CD14-positive monocyte (primary cell): ENCODE results near the gene FAM171A1. TPM values are rescaled to one million over a fixed set of nuclear protein-coding genes. Genes with fewer than 3 reads are reported as not detected.

Experiments used
- DNase-seq, 3 donors: peaks; one replicate each; pipeline ENCODE4 v3.0.0-alpha.2; 2011 to 2022
- H2AFZ ChIP-seq: 2 replicates; pipeline ENCODE4 v1.6.0; 2012; ENCODE audit warnings: mild to moderate bottlenecking, low read depth, low read length, inconsistent platforms; ENCODE audit not compliant: insufficient read depth, poor library complexity, severe bottlenecking
- H3K27ac ChIP-seq, 2 donors: 1 replicate in 1 of 2; 2 replicates in 1 of 2; pipeline ENCODE4 v1.5.1; 2012 to 2013; ENCODE audit warnings: low read length in 2 of 2, control low read depth in 1 of 2, inconsistent platforms in 1 of 2, low read depth in 1 of 2, mild to moderate bottlenecking in 1 of 2
- H3K27me3 ChIP-seq, 2 donors: one replicate each; pipeline versions ENCODE4 v1.6.0 to v1.6.1; 2011 to 2013; ENCODE audit warnings: low read length in 2 of 2; ENCODE audit not compliant: control insufficient read depth in 2 of 2, insufficient read depth in 2 of 2
- H3K36me3 ChIP-seq, 2 donors: replicated peaks in 1 of 2; 1 replicate in 1 of 2; 2 replicates in 1 of 2; pipeline versions ENCODE4 v1.5.1 to v1.6.1; 2012 to 2013; ENCODE audit warnings: low read length in 2 of 2, control low read depth in 1 of 2, inconsistent platforms in 1 of 2, mild to moderate bottlenecking in 1 of 2; ENCODE audit not compliant: insufficient read depth in 2 of 2, control insufficient read depth in 1 of 2
- H3K4me1 ChIP-seq, 2 donors: 1 replicate in 1 of 2; 2 replicates in 1 of 2; pipeline versions ENCODE4 v1.5.1 to v1.6.1; 2012 to 2013; ENCODE audit warnings: low read length in 2 of 2, control low read depth in 1 of 2, inconsistent platforms in 1 of 2, mild to moderate bottlenecking in 1 of 2, moderate library complexity in 1 of 2; ENCODE audit not compliant: insufficient read depth in 2 of 2, control insufficient read depth in 1 of 2
- H3K4me2 ChIP-seq: replicated peaks from 2 replicates; pipeline ENCODE3; 2012; ENCODE audit warnings: low read length, moderate library complexity, mild to moderate bottlenecking; ENCODE audit not compliant: poor library complexity, severe bottlenecking; ENCODE audit errors: extremely low read depth
- H3K4me3 ChIP-seq, 3 experiments: fragments of 200-600 bp in 1 of 3; sonication (generic) in 1 of 3; replicated peaks in 1 of 3; 1 replicate in 2 of 3; 2 replicates in 1 of 3; pipeline ENCODE4 v1.5.1; 2011 to 2013; ENCODE audit warnings: low read length in 3 of 3, mild to moderate bottlenecking in 3 of 3, control low read depth in 2 of 3, low read depth in 2 of 3, inconsistent platforms in 1 of 3, moderate library complexity in 1 of 3
- H3K79me2 ChIP-seq: 2 replicates; pipeline ENCODE4 v1.6.0; 2012; ENCODE audit warnings: mild to moderate bottlenecking, control low read depth, inconsistent platforms, low read length, moderate library complexity; ENCODE audit not compliant: insufficient read depth
- H3K9ac ChIP-seq: 2 replicates; pipeline ENCODE4 v1.6.0; 2017; ENCODE audit warnings: low read length, mild to moderate bottlenecking; ENCODE audit not compliant: insufficient read depth, poor library complexity, severe bottlenecking
- H3K9me3 ChIP-seq, 2 donors: replicated peaks in 1 of 2; 1 replicate in 1 of 2; 2 replicates in 1 of 2; pipeline versions ENCODE4 v1.5.1 to v1.6.1; 2012 to 2013; ENCODE audit warnings: low read length in 2 of 2, control low read depth in 1 of 2; ENCODE audit not compliant: control insufficient read depth in 1 of 2, insufficient read depth in 1 of 2
- H4K20me1 ChIP-seq: 2 replicates; pipeline ENCODE4 v1.6.0; 2012; ENCODE audit warnings: mild to moderate bottlenecking, low read length, control low read depth, moderate library complexity; ENCODE audit not compliant: insufficient read depth
- H3K27ac Mint-ChIP-seq, 7 donors: one replicate each; pipeline ENCODE4 v1.8.0; 2020; ENCODE audit warnings: mild to moderate bottlenecking in 7 of 7, mixed read lengths in 7 of 7, moderate library complexity in 6 of 7, inconsistent platforms in 2 of 7
- H3K27me3 Mint-ChIP-seq, 3 donors: one replicate each; pipeline ENCODE4 v1.8.0; 2021 to 2022; ENCODE audit warnings: low read depth in 3 of 3, mild to moderate bottlenecking in 3 of 3, mixed read lengths in 3 of 3, moderate library complexity in 3 of 3, inconsistent platforms in 1 of 3
- H3K36me3 Mint-ChIP-seq, 2 donors: one replicate each; pipeline ENCODE4 v1.8.0; 2020; ENCODE audit warnings: mixed read lengths in 2 of 2, inconsistent platforms in 1 of 2, mild to moderate bottlenecking in 1 of 2
- H3K4me1 Mint-ChIP-seq: one replicate; pipeline ENCODE4 v1.8.0; 2020; ENCODE audit warnings: mild to moderate bottlenecking, mixed read lengths
- H3K4me3 Mint-ChIP-seq, 2 donors: one replicate each; pipeline ENCODE4 v1.8.0; 2020; ENCODE audit warnings: mild to moderate bottlenecking in 2 of 2, mixed read lengths in 2 of 2, moderate library complexity in 1 of 2
- H3K9me3 Mint-ChIP-seq, 7 donors: one replicate each; pipeline ENCODE4 v1.8.0; 2020 to 2022; ENCODE audit warnings: mixed read lengths in 7 of 7, mild to moderate bottlenecking in 6 of 7, moderate library complexity in 6 of 7, inconsistent platforms in 2 of 7
- WGBS: methylation state at CpG from one replicate; pipeline ENCODE4 v1.1.5; 2013; ENCODE audit warnings: missing lambda C conversion rate; ENCODE audit not compliant: insufficient coverage; 5-methylcytosine and 5-hydroxymethylcytosine counted together
- intact Hi-C, 2 donors: fragments of 100-400 bp; cut with micrococcal nuclease; formaldehyde crosslinking; loops; one replicate each; pipeline versions ENCODE4 v1.15.0 to v1.15.1; 2023
- polyA plus RNA-seq, 3 donors: library from polyadenylated mRNA; depleted of rRNA in 1 of 3; unstranded in 2 of 3; stranded (reverse) in 1 of 3; fragments of 300-500 nt in 2 of 3; fragments of >200 nt in 1 of 3; fragmentation: Illumina TruSeq in 2 of 3; gene quantifications; 1 replicate in 2 of 3; 2 replicates in 1 of 3; pipeline ENCODE4 v1.2.3, GENCODE V29; 2012 to 2021
- TF ChIP-seq, protein P1 (sequence below): fragments of 200-600 bp; IDR thresholded peaks from one replicate; pipeline ENCODE4 v1.8.0; 2022; ENCODE audit warnings: antibody characterized with exemption, mild to moderate bottlenecking

FAM171A1 gene
- polyA plus RNA-seq, 3 donors = not detected

GRCh38 chr10:15201589-15202300, 169.3 kb downstream of the FAM171A1 start:
- no peak overlapping the region for H3K9ac ChIP-seq
- no peak overlapping the region for H3K27ac ChIP-seq
- H3K4me3 ChIP-seq = no peak overlapping the region
- peaks cover 2 to 39% of the 10 kb centered on the region in 2 donors for H3K27me3 ChIP-seq
- no peak overlapping the region for H2AFZ ChIP-seq
- no peaks in the 10 kb centered on the region for H4K20me1 ChIP-seq
- no peaks in the 10 kb centered on the region for H3K79me2 ChIP-seq
- Mint-ChIP-seq H3K36me3 (no peaks in the 10 kb centered on the region), H3K27ac (no peak overlapping the region), H3K4me3 (no peak overlapping the region), H3K9me3 (peaks cover 0 to 10% (median 6%) of the 10 kb centered on the region in 7 donors), H3K27me3 (peaks cover 25 to 64% (median 35%) of the 10 kb centered on the region in 3 donors), H3K4me1 (no peaks in the 10 kb centered on the region)
- no peaks in the 10 kb centered on the region for H3K9me3 ChIP-seq
- intact Hi-C loops = no loop called here
- no peak for DNase-seq
- H3K4me2 ChIP-seq = no peak overlapping the region
- no peaks in the 10 kb centered on the region for H3K4me1 ChIP-seq
- 94% methylated on average over 2 of the region's 6 CpGs for WGBS
- H3K36me3 ChIP-seq = no peaks in the 10 kb centered on the region
- TF ChIP-seq, protein P1, sequence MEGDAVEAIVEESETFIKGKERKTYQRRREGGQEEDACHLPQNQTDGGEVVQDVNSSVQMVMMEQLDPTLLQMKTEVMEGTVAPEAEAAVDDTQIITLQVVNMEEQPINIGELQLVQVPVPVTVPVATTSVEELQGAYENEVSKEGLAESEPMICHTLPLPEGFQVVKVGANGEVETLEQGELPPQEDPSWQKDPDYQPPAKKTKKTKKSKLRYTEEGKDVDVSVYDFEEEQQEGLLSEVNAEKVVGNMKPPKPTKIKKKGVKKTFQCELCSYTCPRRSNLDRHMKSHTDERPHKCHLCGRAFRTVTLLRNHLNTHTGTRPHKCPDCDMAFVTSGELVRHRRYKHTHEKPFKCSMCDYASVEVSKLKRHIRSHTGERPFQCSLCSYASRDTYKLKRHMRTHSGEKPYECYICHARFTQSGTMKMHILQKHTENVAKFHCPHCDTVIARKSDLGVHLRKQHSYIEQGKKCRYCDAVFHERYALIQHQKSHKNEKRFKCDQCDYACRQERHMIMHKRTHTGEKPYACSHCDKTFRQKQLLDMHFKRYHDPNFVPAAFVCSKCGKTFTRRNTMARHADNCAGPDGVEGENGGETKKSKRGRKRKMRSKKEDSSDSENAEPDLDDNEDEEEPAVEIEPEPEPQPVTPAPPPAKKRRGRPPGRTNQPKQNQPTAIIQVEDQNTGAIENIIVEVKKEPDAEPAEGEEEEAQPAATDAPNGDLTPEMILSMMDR = no peak

GRCh38 chr10:15200626-15201025, 170.5 kb downstream of the FAM171A1 start:
- no peak overlapping the region for H3K27ac Mint-ChIP-seq
- peaks cover 8% of the 10 kb centered on the region in 2 donors for H3K9me3 ChIP-seq

More at GRCh38 chr10:15200626-15201025, 170.5 kb downstream of the FAM171A1 start:
- H3K4me2 ChIP-seq = no peak overlapping the region
- no peak overlapping the region for H3K27ac ChIP-seq
- Mint-ChIP-seq H3K36me3 (no peaks in the 10 kb centered on the region), H3K9me3 (peaks cover 7 to 18% (median 14%) of the 10 kb centered on the region in 7 donors), H3K4me3 (no peak overlapping the region), H3K27me3 (peaks cover 28 to 63% (median 37%) of the 10 kb centered on the region in 3 donors), H3K4me1 (peaks cover 8% of the 10 kb centered on the region)
- intact Hi-C loops = no loop called here
- peaks cover 2 to 43% of the 10 kb centered on the region in 2 donors for H3K27me3 ChIP-seq
- WGBS = no CpG with 5 or more reads among the region's 2 CpGs
- peaks cover 6 to 7% of the 10 kb centered on the region in 2 donors for H3K4me1 ChIP-seq
- H3K79me2 ChIP-seq = no peaks in the 10 kb centered on the region
- H3K36me3 ChIP-seq = no peaks in the 10 kb centered on the region
- no peak overlapping the region for H2AFZ ChIP-seq
- TF ChIP-seq, protein P1 = no peak
- no peak overlapping the region for H3K9ac ChIP-seq
- H4K20me1 ChIP-seq = no peaks in the 10 kb centered on the region
- H3K4me3 ChIP-seq = no peak overlapping the region
- DNase-seq = no peak
